ENCODE results near the gene GASK1A.
"Not testable (repeated sequence)": the region's sequence is repeated elsewhere in the genome, so short reads cannot be mapped to it uniquely, and the experiment has no call there.

Gene GASK1A

DNA sequence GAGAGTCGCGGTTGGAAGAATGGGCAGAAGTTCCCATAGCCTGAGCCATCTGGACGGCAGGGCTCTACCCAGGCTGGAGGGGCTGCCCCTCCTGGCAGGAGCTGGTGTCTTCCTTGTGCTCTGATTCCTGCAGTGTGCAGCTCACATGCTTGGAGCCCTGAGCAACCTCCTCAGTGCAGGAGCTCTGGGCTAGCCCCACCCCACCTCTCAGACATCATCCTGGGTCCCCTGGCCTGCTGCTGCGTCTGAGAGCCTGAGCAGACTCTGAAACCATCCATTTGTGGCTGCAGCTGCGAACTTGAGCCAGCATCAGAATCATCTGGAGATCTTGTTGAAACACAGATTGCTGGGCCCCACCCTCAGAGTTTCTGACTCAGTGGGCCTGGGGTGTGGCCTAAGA is 84.0 kb downstream of the GASK1A start:
- no peak for DNase-seq

DNA sequence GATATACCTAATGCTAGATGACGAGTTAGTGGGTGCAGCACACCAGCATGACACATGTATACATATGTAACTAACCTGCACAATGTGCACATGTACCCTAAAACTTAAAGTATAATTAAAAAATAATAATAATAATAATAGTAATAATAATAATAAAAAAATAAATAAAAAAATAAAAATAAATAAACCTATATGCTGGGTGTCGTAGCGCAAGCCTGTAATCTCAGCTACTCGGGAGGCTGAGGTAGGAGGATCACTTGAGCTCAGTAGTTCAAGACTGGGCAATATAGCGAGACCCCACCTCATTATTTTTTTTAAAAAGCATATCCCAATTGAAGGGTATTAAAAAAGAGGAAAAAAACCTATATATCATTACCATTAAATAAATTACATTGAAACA is 91.6 kb downstream of the GASK1A start:
- DNase-seq, result not testable (repeated sequence)

DNA sequence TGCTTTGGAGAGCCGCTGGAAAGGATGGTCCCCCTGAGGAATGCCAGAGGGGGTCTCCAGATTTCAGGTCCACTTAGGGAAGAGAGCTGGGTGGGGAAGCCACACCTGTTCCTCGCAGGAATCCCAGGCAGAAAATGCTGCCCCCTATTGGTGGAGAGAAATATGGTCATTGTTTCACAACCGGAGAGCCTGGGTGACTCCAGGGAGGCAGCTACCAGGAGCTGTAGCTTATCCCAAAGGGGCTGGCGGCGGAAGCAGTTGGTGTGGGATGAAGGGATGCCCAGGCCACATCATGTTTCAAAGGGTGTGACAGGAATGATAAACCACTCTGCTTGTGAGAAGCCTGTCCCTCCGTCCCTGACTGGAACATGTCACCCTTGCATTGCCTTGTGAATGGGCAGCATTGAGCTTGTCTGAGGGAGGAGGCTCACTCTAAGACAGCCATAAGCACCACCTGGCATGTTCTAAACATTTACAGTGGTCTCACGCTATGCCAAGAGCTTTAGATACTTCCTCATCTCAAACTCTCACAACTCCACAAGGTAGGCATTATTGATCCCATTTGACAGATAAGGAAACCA is 92.3 kb downstream of the GASK1A start:
- no peak for DNase-seq

DNA sequence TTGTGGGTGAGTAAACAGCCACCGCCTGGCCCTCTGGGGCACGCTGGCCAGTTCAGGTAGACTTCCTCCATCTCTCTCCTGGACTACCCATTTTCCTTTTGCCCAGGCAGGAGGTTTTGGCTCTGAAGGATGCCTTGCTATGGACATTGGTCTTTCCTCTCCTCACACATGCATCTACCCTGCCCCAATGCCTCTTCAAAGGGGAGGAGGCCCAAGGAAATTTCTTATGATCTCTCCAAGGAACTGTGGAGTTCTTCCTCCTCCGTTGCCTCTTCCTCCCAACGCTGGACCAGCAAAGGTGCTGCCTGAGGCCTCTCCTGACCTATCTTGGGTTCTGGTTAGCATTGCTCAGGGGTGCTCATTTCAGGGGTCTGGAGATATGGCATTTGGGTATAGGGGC is 93.2 kb downstream of the GASK1A start:
- no peak for DNase-seq

DNA sequence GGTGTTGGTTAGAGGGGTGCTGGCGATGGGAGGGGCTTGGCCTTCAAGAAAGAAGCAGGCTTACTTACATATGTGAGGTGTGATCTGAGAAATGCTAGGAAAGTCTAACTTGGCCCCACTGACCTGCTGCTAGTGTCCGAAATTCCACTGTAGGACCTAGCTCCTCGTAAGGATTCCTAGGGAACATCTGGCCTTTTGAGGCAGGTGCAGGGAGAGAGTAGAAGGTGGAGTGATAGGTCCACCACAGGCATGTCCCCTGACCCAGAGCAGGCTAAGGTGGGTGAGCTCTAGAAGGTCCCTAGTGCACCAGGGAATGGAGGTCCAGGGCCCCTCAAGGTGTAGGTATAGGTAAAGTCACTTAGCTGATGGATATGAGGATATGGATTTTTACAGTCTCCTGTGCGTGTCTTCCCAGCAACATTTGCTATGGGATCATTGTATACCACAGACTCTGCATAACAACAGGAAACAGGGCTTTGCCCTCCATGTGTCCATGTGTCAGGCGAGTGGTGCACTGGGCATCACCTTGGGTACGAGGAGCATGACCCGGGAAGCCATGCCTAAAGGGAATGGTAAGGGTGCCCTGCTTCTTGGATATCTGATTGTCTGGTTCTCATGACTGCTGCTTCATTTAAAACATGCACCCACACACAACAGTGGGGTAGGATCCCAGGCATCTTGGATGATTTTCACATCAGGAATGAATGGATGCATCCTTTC is 94.2 kb downstream of the GASK1A start:
- no peak for DNase-seq

DNA sequence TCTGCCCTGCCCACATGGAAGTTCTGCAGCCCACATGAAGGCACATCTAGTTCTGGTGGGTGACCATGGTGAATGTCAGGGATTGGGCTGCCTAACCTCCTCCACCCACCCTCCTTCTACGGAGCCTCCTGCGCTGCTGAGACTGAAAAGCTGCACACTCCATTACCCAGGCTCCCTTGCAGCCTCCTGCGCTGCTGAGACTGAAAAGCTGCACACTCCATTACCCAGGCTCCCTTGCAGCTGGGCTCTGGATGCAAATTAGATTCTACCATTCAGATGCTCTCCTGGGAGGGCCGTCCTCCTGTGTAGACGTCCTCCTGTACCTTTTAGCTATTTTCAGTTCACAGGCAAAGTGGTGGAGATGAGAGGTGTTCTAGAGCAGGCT is 94.7 kb downstream of the GASK1A start:
- no peak for DNase-seq

DNA sequence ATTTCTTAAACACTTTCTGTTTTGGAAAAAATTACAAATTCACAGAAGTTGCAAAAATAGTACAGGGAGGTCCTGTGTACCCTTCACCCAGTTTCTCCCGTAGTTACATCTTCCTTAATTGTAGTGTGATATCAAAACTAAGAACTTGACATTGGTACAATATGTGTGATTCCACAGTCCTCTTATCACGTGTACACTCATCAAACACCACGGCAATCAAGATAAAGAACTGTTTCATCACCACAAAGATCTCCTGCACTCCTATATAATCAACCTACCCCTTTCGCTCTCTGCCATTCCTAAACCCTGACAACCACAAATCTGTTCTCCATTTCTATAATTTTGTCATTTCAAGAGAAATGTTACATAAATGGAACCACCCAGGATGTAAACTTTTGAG is 95.4 kb downstream of the GASK1A start:
- DNase-seq, result no peak

DNA sequence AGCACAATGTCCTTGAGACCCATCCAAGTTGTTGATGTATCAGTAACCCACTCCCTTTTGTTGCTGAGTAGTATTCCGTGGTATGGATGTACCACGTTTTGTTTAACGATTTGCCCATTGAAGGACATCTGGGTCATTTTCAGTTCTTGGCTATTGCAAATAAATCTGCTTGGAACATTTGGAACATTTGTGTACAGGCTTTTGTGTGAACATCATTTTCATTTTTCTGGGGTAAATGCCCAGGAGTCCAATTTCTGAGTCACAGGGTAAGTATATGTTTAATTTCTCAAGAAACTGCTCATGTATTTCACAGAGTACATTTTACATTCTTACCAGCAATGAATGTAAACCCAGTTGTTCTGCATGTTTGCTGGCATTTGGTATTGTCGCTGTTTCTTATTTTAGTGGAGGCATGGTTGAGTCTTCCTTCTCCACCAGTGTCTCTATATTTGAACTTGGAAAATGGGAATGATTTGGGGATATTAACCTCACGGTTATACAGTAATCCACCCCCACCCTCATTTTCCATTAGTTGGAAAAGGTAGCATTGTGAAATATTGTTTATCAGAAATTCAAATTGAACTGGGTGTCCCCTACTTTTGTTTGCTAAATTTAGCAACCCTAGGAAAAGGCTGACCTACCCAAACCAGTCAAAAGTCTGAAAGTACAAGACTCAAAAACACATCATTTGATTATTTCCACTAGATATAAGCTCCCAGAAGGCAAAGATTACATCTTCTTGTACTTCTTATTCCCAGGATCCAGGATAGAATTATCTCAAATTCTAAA is 96.0 kb downstream of the GASK1A start:
- DNase-seq, result no peak

DNA sequence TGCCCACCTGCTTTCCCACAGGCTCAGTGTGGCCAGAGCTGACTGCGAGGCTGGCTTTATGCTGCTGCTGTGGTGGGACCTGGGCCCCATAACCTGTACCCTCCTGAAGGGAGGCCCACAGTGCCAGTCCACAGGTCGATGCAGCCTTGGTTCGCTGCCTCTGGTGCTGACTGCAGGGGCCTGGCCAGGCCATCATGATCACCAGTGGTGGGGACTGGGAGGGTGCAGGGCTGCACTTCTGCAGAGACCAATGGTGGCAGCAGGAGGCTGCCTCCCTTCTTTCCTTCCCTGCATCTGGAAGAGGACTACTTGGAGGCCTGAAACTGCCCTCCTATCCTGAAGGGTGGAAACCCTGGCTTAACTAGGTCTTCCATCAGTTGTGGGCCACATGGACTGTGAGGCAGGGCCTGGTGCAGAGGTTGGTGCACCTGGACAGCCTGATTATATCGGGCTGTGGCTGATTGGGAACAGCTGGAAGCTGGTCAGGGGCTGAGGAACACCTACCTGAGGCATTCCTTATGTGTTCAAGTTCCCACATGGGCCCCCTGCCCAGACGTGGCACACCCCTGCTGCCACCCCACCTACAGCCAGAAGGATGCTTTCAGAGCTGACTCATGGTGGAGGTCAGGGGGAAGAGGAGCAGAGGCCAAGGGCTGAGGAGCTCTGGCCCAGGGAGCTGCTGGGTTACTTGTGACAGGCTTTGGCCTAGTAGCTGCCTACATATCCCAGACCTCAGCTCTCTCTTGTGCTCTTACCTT is 97.0 kb downstream of the GASK1A start:
- DNase-seq, result no peak

DNA sequence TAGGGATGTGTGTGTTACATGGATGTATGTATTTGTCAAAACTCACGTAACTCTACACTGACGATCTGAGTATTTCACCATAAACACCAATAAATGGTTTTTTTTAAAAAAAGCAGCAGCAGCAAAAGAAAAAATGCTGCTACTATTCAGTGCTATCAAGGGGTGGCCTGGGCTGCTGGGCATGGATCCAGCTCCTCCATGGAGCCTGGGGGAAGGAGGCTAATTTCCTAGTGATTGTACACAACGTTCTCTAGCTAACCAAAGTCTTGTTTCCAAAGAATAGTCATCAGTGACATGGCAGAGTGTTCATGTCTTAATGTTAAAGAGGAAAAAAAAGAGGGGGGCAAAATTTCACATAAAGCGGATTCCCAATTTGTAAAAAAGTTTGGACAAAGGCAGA is 97.7 kb downstream of the GASK1A start:
- no peak for DNase-seq

DNA sequence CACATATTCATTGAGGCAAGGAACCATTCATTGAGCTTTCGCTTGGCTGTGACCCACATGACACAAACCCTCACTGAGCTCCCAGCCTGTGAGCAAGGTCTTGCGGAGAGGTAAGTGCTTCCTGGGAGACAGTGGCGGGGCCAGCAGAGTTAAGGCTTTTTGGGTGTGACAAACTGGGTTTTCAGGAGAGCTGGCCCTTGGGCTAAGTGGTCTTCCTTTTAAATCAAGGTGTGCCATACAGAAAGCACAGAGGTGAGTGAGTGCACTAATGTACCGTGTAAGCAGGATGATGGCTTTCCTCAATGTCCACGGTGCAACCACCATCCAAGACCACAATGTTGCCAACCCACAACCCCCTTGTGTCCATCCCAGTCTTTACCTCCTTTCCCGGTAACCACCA is 98.2 kb downstream of the GASK1A start:
- DNase-seq, result no peak

DNA sequence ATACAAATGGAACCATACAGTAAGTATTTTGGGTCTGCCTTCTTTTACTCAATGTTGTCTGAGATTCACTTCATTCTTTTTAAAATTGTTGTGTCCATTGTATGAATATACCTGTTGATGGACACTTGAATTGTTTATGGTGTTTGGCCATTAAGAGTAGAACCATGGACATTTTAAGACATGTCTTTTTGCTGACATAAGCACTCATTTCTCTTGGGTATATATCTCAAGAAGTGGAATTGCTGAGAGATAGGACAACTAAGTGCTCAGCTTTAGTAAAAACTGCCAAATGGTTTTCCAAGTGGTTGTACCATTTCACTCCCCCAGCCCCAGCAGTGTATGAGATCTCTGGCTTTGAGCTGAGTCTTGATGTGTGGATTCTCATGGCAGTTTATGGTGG is 98.6 kb downstream of the GASK1A start:
- no peak for DNase-seq

DNA sequence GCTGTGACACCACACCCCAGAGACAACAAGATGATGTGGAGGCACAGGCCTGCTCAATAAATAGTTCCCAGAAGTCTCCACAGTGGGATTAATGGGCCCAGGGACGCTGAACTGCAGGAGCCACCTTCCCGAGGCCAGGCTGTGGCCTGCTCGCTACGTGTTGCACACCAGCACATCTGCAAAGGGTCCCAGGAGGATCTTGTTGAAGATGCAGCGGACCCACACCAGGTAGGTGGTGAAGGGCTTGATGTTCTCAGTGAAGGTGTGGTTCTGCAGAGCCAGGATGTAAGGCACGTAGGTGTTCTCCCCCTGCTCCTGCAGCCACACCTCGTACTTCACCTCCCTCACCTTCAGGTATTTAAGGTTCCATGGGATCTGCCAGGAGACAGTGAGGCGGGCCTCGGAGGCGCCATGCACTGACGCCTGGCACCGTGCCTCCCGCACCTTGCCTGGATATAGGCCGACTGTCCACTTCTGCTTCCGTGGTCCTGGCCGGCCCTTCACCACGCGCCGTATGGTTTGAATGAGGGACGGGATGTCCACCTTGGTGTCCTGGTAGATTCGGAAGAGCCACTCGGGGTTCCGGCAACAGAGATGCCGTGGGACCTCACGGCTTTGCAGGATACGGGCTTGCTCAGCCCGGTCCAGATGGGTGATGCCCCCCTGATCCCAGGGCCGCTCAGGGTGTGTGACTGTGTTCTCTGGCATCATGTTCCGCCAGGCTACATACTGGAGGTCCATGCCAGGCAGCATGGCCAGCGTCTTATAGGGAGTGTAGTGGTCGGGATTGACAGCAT is 100.6 kb downstream of the GASK1A start:
- no peak for DNase-seq

DNA sequence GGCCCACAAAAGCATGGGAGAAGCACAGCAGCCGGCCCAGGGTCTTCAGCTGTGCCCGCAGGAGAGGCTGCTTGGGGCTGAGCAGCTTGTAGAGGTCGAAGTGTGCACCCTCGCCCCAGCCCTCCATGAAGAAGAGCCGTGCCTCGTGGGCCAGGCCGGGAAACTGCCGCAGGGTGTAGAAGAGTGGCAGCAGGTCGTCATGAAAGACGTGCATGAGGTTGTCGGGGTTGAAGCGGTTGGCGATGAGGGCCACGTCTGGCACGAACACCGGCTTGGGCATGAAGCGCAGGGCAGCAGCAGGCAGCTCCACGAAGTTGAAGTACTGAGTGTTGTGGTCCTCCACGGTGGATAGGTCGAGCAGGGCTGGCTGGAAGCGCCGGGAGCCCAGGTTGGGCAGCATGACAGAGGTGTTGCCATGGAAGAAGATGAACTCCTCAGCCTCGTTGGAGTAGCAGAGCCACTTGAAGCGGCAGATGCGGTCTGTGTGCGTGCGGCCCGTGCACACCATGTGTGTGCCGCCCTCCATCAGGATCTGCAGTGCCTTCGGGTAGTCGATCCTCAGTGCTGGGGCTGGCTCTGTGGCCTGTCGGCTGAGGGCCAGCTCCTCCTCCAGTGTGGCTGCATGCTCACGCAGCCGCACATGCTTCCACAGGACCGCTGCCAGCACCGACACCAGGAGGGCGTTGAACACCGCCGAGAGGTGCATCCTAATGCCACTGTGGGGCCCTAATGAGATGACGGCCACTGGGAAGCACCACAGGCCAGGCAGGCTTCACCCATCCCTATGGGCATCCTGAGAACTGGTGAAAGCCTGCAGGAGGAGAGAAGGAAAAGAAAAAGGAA is 101.8 kb downstream of the GASK1A start:
- DNase-seq, result peak; percentile 56 to 78

DNA sequence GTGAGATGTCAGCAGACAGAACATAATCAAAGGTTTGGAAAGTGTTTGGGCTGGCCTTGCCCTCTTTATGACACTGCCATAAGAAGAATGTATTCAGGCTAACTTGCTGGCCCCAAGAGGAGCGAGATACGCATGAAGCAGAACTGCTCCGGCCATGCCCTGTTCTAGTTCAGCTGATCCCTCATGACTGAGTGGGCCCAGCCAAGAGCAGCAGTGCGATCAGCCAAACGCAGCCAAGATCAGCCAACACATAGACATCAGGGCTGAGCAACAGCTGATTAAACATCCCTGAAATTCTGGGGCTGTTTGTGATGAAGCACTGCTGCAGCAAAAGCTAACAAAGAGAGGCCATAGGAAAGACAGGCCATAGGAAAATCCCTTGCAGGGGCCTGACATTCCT is 102.7 kb downstream of the GASK1A start:
- DNase-seq, result no peak

DNA sequence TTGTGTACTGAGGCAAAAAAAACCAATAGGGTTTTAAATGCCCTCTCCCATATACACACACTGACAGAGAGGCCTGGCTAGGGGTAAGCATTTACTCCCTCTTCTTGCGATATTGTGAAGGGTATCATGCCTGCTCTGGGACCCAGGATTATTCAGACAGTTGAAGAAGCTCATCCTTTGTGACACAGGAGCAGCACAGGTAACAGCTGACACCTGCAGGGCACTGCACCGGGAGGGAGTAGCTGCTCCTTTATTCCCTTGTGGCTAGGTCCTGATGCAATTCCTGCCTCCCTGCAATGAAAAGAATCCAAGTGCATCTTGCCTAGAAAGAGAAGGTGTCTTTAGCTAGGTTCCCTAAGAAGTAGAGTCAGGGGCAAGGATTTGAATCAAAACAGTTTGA is 103.3 kb downstream of the GASK1A start:
- DNase-seq, result no peak

DNA sequence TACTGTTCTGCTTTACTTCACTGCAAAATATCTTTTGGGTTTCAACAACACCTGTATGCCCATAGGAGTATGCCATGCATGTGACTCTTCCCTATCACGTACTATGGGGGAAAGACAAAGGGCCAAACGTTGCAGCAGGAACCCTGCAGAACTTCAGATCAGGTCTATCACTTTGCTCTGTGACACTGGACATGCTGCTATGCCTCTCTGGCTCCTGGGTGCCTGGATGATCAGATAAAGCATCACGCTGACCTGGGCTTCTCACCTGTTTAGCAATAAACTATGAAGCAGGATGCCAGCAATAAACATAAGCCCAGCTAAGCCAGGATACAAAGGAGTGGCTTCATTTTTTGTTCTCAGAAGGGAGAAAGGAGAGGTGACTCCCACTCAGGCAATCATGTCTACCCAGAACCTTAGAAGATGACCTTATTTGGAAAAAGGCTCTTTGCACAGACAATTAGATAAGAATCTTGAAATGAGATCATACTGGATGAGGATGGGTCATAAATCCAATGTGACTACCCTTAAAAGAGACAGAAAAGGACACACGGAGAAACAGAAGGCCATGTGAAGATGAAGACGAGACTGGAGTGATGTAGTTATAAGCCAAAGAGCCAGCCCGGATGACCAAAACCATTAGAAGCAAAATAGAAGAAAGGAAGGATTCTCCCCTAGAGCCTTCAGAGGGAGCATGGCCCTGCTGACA is 107.5 kb downstream of the GASK1A start:
- no peak for DNase-seq

DNA sequence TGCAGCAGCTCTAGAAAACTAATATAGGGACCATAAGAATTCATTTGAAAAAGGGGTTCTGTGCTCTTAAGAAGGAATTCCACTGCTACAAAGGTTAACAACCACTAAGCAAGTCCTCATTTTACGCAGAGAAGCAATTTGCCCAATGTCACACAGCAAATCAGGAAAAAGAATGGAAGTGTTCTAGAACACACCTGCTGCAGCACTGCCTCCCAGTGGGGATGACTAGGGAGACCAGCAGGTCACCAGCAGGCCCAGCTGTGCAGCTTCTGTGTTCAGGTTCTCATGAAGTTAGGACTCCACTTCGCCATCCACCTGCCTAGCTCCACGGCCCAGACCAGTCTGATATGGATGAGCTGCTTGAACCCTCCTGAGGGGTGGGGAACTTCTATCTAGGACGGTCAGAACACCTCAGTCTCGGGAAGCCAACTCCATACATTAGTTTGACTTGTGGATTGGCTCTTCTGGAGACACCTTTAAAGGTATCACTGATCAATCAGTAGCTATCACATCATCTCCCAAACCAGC is 108.2 kb downstream of the GASK1A start:
- no peak for DNase-seq

DNA sequence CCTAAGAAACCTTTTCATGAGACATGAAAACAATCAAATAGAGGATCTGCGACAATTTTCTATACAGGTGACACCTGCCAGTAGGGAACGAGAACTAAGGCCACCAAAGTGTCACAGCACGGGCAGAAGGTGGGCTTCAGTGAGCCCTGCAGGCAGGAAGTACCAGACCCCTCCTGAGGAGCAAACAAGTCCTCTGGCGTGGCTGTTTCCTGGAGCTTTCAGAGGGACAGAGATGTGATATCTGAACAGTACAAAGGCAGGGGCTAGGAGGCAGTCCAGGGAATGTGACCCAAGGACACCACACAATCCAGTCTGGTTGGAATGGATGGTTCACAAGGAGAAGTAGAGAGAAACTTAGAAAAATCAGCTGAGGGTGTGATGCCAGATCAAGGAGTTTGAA is 110.0 kb downstream of the GASK1A start:
- no peak for DNase-seq

DNA sequence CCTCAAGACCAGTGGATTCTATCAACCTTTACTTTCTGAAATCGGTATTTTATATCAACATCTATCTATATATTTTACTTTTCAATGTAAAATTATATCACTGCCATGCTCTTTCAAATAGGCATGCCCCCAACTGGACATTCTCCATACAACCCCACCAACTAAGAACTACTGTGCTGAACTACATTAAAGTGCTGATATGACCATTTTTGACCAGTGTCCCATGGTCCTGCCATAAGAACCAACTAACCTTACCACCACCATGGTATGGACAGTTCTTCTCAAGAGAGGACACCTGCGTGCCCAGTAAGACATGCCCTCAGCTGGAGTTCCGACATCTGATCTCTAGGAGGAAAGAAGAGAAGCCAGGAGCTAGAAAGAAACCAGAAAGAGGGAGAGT is 111.1 kb downstream of the GASK1A start:
- no peak for DNase-seq

DNA sequence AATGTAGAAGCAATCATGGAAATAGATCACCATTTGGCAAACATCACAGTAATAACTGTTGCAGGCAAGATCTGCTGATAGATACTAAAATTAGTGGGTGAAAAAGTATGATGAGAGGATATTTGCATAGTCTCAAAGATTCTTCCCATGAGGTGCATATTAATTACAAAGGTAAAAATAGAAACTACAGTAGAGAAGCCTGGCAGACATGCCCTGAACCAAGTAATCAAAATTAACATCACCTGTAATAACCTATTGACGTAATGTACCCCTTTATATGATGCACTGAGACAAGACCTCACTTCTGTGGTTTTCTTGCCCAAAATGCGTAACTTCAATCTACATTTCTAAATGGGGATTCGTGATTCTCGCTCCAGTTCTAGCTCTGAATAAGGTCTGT is 112.4 kb downstream of the GASK1A start:
- DNase-seq, result no peak

Measured in cerebellar nuclear complex (tissue), 1 donor.